ENCODE results near the gene IL12B.

Gene IL12B

GRCh38 chr5:159318448-159318847 lies 11.8 kb downstream of the IL12B start:
- H3K27ac ChIP-seq (ENCODE audit: low read depth, low read length): no peak overlapping the region
- peaks cover 0 to 6% (median 0%) of the 10 kb centered on the region in 5 donors for H3K27me3 ChIP-seq (ENCODE audit: control insufficient read depth in 5 of 5, insufficient read depth in 4 of 5, low read length in 5 of 5)
- no peaks in the 10 kb centered on the region for H3K9me3 ChIP-seq (ENCODE audit: control insufficient read depth in 5 of 5, low read length in 5 of 5)
- H3K36me3 ChIP-seq (ENCODE audit: control insufficient read depth in 5 of 5, insufficient read depth in 5 of 5, low read length in 5 of 5): no peaks in the 10 kb centered on the region
- no peak overlapping the region for H3K4me3 ChIP-seq (ENCODE audit: low read depth in 1 of 5, low read length in 5 of 5)
- H3K4me1 ChIP-seq (ENCODE audit: control insufficient read depth in 5 of 5, insufficient read depth in 5 of 5, low read length in 5 of 5): no peaks in the 10 kb centered on the region
- H3K9ac ChIP-seq (ENCODE audit: low read length in 5 of 5): no peak overlapping the region

DNA sequence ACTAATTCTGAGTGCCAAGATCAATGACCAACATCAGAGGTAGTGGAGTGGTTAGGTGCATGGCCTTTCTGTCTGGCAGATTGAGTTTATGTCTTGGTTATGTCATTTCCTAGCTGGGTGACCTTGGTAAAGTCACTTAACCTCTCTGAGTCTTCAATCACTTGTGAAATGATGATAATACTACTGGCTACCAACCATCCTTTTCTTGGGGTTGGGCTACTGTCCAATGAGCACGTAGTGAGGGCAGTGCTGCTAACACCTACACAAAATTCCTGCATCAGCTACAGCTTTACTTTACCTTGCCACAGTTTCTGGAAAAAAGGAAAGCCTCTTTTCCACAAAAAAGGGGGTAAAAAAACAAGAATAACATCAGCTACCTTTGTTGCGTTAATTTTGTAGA lies 12.4 kb downstream of the IL12B start:
- Histone ChIP-seq H3K27me3 (ENCODE audit: control insufficient read depth in 5 of 5, insufficient read depth in 4 of 5, low read length in 5 of 5) (peaks cover 0 to 4% (median 2%) of the 10 kb centered on the region in 5 donors), H3K4me3 (ENCODE audit: low read depth in 1 of 5, low read length in 5 of 5) (no peak overlapping the region), H3K27ac (ENCODE audit: low read depth, low read length) (no peak overlapping the region), H3K9ac (ENCODE audit: low read length in 5 of 5) (no peak overlapping the region), H3K4me1 (ENCODE audit: control insufficient read depth in 5 of 5, insufficient read depth in 5 of 5, low read length in 5 of 5) (no peaks in the 10 kb centered on the region), H3K36me3 (ENCODE audit: control insufficient read depth in 5 of 5, insufficient read depth in 5 of 5, low read length in 5 of 5) (no peaks in the 10 kb centered on the region), H3K9me3 (ENCODE audit: control insufficient read depth in 5 of 5, low read length in 5 of 5) (no peaks in the 10 kb centered on the region)

- no peaks in the 10 kb centered on the region for H3K4me1 ChIP-seq (ENCODE audit: control insufficient read depth in 5 of 5, insufficient read depth in 5 of 5, low read length in 5 of 5)
- no peak overlapping the region for H3K9ac ChIP-seq (ENCODE audit: low read length in 5 of 5)
- H3K36me3 ChIP-seq (ENCODE audit: control insufficient read depth in 5 of 5, insufficient read depth in 5 of 5, low read length in 5 of 5): no peaks in the 10 kb centered on the region
- no peak overlapping the region for H3K27ac ChIP-seq (ENCODE audit: low read depth, low read length)
- peaks cover 4 to 9% (median 6%) of the 10 kb centered on the region in 5 donors for H3K27me3 ChIP-seq (ENCODE audit: control insufficient read depth in 5 of 5, insufficient read depth in 4 of 5, low read length in 5 of 5)
- H3K9me3 ChIP-seq (ENCODE audit: control insufficient read depth in 5 of 5, low read length in 5 of 5): no peaks in the 10 kb centered on the region
- H3K4me3 ChIP-seq (ENCODE audit: low read depth in 1 of 5, low read length in 5 of 5): no peak overlapping the region
Measured at GRCh38 chr5:159316519-159317383, 13.5 kb downstream of the IL12B start.

DNA sequence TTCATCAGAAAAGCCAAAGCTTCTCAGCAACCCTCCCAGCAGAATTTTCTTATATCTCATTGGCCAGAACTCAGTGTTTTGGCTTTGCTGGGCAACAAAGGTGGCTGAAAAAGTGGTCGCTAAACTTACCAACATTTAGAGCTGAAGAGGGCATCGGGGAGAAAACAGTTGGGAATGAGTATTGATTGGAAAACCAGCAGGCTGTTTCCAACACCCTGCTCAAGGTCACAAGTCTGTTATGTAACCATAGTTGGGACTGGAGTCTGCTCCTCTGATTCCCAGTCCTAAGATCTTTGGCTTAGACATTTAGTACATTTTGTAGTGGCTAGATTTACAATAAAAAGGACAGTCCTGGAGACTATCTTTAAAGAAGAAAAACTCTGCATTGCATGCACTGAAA lies 17.1 kb downstream of the IL12B start:
- peaks cover 0 to 10% (median 4%) of the 10 kb centered on the region in 5 donors for H3K4me1 ChIP-seq (ENCODE audit: control insufficient read depth in 5 of 5, insufficient read depth in 5 of 5, low read length in 5 of 5)
- H3K9ac ChIP-seq (ENCODE audit: low read length in 5 of 5): no peak overlapping the region
- no peak overlapping the region for H3K4me3 ChIP-seq (ENCODE audit: low read depth in 1 of 5, low read length in 5 of 5)
- no peaks in the 10 kb centered on the region for H3K36me3 ChIP-seq (ENCODE audit: control insufficient read depth in 5 of 5, insufficient read depth in 5 of 5, low read length in 5 of 5)
- no peaks in the 10 kb centered on the region for H3K9me3 ChIP-seq (ENCODE audit: control insufficient read depth in 5 of 5, low read length in 5 of 5)
- peaks cover 17 to 28% (median 22%) of the 10 kb centered on the region in 5 donors for H3K27me3 ChIP-seq (ENCODE audit: control insufficient read depth in 5 of 5, insufficient read depth in 4 of 5, low read length in 5 of 5)
- H3K27ac ChIP-seq (ENCODE audit: low read depth, low read length): no peak overlapping the region

DNA sequence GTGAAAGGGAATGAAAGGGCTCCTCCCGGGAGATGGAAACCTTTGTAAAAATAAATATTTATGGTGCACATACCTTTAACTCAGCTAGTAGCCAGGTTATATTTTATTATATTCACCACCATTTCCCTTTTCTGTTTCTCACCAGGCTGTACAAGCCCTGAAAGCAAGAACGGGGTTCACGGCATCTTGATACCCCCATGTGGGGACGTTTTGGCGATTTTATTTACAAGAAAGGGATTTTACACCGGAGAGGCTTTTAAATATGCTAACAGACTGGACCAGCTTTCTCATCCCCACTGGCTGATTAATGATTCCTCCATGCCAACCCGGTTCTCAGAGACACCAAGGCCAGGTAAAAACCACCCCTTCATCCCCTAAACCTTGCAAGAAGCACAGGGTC lies 19.2 kb downstream of the IL12B start:
- peaks cover 0 to 10% (median 4%) of the 10 kb centered on the region in 5 donors for H3K4me1 ChIP-seq (ENCODE audit: control insufficient read depth in 5 of 5, insufficient read depth in 5 of 5, low read length in 5 of 5)
- H3K9me3 ChIP-seq (ENCODE audit: control insufficient read depth in 5 of 5, low read length in 5 of 5): no peaks in the 10 kb centered on the region

GRCh38 chr5:159310511-159310910 lies 19.8 kb downstream of the IL12B start:
- H3K36me3 ChIP-seq (ENCODE audit: control insufficient read depth in 5 of 5, insufficient read depth in 5 of 5, low read length in 5 of 5): no peaks in the 10 kb centered on the region
- H3K9me3 ChIP-seq (ENCODE audit: control insufficient read depth in 5 of 5, low read length in 5 of 5): no peaks in the 10 kb centered on the region
- H3K4me3 ChIP-seq (ENCODE audit: low read depth in 1 of 5, low read length in 5 of 5): peak overlapping the region in 1 of 5 donors; percentile 2
- peaks cover 0 to 10% (median 4%) of the 10 kb centered on the region in 5 donors for H3K4me1 ChIP-seq (ENCODE audit: control insufficient read depth in 5 of 5, insufficient read depth in 5 of 5, low read length in 5 of 5)
- peaks cover 17 to 30% (median 22%) of the 10 kb centered on the region in 5 donors for H3K27me3 ChIP-seq (ENCODE audit: control insufficient read depth in 5 of 5, insufficient read depth in 4 of 5, low read length in 5 of 5)
- H3K27ac ChIP-seq (ENCODE audit: low read depth, low read length): no peak overlapping the region
- no peak overlapping the region for H3K9ac ChIP-seq (ENCODE audit: low read length in 5 of 5)

More for the DNA sequence above, 19.2 kb downstream of the IL12B start:
- Histone ChIP-seq H3K27ac (ENCODE audit: low read depth, low read length) (no peak overlapping the region), H3K36me3 (ENCODE audit: control insufficient read depth in 5 of 5, insufficient read depth in 5 of 5, low read length in 5 of 5) (no peaks in the 10 kb centered on the region), H3K9ac (ENCODE audit: low read length in 5 of 5) (no peak overlapping the region), H3K27me3 (ENCODE audit: control insufficient read depth in 5 of 5, insufficient read depth in 4 of 5, low read length in 5 of 5) (peaks cover 17 to 30% (median 22%) of the 10 kb centered on the region in 5 donors), H3K4me3 (ENCODE audit: low read depth in 1 of 5, low read length in 5 of 5) (no peak overlapping the region)

DNA sequence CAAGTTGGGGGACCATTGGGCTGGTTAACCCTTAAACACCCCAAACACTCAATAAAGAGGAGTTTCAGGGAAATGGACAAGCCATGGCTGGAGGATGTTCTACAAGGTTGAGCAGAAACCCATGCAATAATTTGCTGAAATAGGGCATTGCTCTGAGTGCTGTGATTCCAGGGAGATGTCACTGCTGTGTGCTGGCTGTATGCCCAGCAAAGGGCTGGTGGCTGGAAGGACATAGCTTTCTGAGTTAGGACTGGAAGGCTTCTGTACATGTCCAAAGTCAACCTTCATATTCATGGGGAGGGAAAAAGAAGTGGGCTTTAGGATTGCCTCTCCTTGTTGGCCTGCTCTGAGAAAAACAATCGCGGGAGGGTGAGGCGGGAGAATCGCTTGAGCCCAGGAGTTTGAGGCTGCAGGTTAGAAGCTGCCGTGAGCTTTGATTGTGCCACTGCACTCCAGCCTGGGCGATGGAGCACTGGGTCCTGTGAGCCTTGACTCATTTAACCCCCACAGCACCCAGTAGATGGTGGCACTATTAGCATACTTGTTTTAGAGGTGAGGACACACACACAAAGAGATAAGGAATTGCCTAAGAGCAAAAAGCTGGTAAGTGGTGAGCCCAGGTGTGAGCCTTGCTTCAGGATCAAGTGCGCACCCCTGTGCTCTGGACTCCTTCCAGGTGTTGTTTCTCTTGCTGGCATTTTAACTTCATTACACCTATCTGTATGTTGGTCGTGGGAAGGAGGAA lies 20.4 kb downstream of the IL12B start:
- Histone ChIP-seq H3K36me3 (ENCODE audit: control insufficient read depth in 5 of 5, insufficient read depth in 5 of 5, low read length in 5 of 5) (no peaks in the 10 kb centered on the region), H3K9me3 (ENCODE audit: control insufficient read depth in 5 of 5, low read length in 5 of 5) (no peaks in the 10 kb centered on the region), H3K4me1 (ENCODE audit: control insufficient read depth in 5 of 5, insufficient read depth in 5 of 5, low read length in 5 of 5) (peaks cover 0 to 10% (median 4%) of the 10 kb centered on the region in 5 donors), H3K27me3 (ENCODE audit: control insufficient read depth in 5 of 5, insufficient read depth in 4 of 5, low read length in 5 of 5) (peaks cover 17 to 33% (median 22%) of the 10 kb centered on the region in 5 donors), H3K9ac (ENCODE audit: low read length in 5 of 5) (no peak overlapping the region), H3K4me3 (ENCODE audit: low read depth in 1 of 5, low read length in 5 of 5) (no peak overlapping the region), H3K27ac (ENCODE audit: low read depth, low read length) (no peak overlapping the region)

GRCh38 chr5:159304961-159305595 lies 25.2 kb downstream of the IL12B start:
- Histone ChIP-seq H3K27me3 (ENCODE audit: control insufficient read depth in 5 of 5, insufficient read depth in 4 of 5, low read length in 5 of 5) (peaks cover 2 to 7% (median 3%) of the 10 kb centered on the region in 5 donors), H3K9me3 (ENCODE audit: control insufficient read depth in 5 of 5, low read length in 5 of 5) (peaks cover 5 to 16% (median 15%) of the 10 kb centered on the region in 5 donors), H3K27ac (ENCODE audit: low read depth, low read length) (no peak overlapping the region), H3K36me3 (ENCODE audit: control insufficient read depth in 5 of 5, insufficient read depth in 5 of 5, low read length in 5 of 5) (no peaks in the 10 kb centered on the region), H3K4me3 (ENCODE audit: low read depth in 1 of 5, low read length in 5 of 5) (no peak overlapping the region), H3K4me1 (ENCODE audit: control insufficient read depth in 5 of 5, insufficient read depth in 5 of 5, low read length in 5 of 5) (peaks cover 0 to 5% (median 0%) of the 10 kb centered on the region in 5 donors), H3K9ac (ENCODE audit: low read length in 5 of 5) (no peak overlapping the region)

GRCh38 chr5:159303286-159303685 lies 27.0 kb downstream of the IL12B start:
- Histone ChIP-seq H3K27me3 (ENCODE audit: control insufficient read depth in 5 of 5, insufficient read depth in 4 of 5, low read length in 5 of 5) (peaks cover 0 to 5% (median 2%) of the 10 kb centered on the region in 5 donors), H3K4me1 (ENCODE audit: control insufficient read depth in 5 of 5, insufficient read depth in 5 of 5, low read length in 5 of 5) (no peaks in the 10 kb centered on the region), H3K9me3 (ENCODE audit: control insufficient read depth in 5 of 5, low read length in 5 of 5) (peaks cover 5 to 18% (median 16%) of the 10 kb centered on the region in 5 donors), H3K4me3 (ENCODE audit: low read depth in 1 of 5, low read length in 5 of 5) (no peak overlapping the region), H3K36me3 (ENCODE audit: control insufficient read depth in 5 of 5, insufficient read depth in 5 of 5, low read length in 5 of 5) (no peaks in the 10 kb centered on the region), H3K27ac (ENCODE audit: low read depth, low read length) (no peak overlapping the region), H3K9ac (ENCODE audit: low read length in 5 of 5) (no peak overlapping the region)
